Astrocyte of the cerebellum (primary cell): ENCODE measurements around the gene RAI14.

Experiments used
- DNase-seq: peaks from one replicate; pipeline ENCODE4 v3.0.0-alpha.2; 2011; ENCODE audit warnings: low read depth
- H3K4me3 ChIP-seq: 2 replicates; pipeline ENCODE4 v1.5.1; 2011; ENCODE audit warnings: mild to moderate bottlenecking, low read depth, low read length, moderate library complexity
- in situ Hi-C: cut with HindIII; loops from 2 replicates; pipeline ENCODE4 v1.10.0; 2017; ENCODE audit warnings: low sequenced_read_pairs
- TF ChIP-seq, protein P1 (sequence below): IDR thresholded peaks from 2 replicates; pipeline ENCODE4 v1.5.1; 2012; ENCODE audit warnings: low read length, low read depth, moderate library complexity, mild to moderate bottlenecking; ENCODE audit errors: missing control alignments

The RAI14 gene

DNA sequence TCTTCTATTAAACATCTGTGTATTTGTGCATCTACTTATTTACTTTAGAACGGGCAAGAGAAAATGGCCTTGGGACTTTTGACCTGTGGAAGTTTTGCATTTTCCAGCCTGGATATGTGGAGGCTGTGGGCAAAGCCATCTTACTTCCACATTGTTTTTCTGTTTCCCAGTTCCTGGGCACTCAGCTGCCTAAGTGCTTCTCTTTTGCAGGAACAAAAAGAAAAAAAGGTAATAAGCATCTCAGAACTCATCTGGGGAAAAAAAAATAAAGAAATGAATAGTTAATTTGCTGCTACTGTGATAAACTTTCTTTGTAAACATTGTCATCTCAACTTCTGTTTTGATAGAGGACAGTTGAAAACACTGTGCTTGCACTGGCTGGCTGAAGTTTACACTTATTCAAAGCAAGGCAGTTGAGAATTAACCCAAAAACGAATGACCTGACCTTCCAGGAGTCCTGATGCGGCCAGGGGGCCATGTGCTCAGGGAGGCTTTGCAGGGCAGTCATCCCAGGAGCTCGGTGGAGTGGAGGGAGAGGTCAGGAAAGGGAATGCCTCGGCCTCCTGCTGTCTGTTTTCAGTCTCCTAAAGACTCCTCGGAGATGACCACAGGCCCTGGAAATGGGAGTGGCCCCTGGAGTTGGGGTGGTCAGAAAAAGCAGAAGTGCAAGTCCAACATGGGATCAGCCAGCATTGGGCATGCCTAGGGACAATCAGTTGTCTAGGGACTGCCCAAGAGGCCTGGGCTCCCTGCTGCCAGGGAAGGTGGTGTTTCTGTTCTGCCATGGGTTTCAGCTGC is 75.5 kb downstream of the RAI14 start:
- DNase-seq, result no peak
- TF ChIP-seq, protein P1, sequence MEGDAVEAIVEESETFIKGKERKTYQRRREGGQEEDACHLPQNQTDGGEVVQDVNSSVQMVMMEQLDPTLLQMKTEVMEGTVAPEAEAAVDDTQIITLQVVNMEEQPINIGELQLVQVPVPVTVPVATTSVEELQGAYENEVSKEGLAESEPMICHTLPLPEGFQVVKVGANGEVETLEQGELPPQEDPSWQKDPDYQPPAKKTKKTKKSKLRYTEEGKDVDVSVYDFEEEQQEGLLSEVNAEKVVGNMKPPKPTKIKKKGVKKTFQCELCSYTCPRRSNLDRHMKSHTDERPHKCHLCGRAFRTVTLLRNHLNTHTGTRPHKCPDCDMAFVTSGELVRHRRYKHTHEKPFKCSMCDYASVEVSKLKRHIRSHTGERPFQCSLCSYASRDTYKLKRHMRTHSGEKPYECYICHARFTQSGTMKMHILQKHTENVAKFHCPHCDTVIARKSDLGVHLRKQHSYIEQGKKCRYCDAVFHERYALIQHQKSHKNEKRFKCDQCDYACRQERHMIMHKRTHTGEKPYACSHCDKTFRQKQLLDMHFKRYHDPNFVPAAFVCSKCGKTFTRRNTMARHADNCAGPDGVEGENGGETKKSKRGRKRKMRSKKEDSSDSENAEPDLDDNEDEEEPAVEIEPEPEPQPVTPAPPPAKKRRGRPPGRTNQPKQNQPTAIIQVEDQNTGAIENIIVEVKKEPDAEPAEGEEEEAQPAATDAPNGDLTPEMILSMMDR, result no peak
- no peak overlapping the region for H3K4me3 ChIP-seq
- in situ Hi-C loops, result no loop called here

DNA sequence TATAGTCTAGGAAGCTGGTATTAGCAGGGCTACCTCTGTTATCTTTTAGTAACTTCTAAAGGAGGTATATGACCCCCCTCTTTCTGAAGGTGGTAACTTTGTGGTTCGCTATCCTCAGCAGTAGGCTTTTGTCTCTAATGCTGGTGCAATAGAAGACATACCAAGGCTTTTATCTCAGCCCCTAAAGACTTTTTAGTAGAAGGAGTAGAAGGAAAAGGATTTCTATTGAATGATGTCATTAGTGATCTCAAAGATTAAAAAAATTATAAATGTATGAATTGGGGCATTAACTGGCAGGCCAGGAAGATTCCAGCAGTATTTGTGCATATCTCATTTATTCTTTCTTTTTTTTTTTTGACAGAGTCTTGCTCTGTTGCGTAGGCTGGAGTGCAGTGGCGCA is 78.2 kb downstream of the RAI14 start:
- no peak for DNase-seq
- TF ChIP-seq, protein P1, result no peak
- in situ Hi-C loops, result no loop called here
- no peak overlapping the region for H3K4me3 ChIP-seq

DNA sequence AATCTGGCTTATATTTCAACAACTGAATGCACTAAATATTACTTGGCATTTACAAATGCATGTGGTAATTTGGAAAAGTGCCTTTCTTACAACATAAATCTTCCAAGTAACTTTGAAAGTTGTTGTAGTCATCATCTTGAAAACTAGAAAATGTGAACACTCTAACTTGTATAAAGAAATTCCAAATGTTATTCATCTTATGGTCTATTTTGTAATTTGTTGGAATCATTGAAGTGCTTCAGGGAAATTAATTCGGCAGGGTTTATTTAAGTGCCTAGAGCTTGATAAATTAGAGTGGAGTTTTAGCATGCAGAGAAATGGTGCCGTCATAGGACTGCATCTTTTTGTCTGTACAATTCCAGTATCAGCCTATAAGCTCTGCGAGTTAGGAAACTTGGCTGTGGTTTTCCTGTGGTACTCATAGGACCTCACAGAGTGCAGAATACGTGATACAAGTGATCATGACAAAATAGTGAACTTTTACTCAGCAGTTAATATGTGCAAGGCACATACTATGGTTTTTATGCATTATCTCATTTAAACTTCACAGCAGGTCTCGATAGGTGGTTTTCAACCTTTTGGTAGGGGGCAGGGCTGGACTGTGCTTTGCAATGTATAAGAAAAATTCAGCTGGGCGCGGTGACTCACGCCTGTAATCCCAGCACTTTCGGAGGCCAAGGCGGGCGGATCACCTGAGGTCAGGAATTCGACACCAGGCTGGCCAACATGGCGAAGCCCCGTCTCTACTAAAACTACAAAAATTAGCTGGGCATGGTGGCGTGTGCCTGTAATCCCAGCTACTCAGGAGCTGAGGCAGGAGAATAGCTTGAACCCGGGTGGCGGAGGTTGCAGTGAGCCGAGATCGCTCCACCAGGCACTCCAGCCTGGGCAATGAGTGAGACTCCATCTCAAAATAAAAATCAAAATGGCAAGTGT is 79.6 kb downstream of the RAI14 start:
- in situ Hi-C loops, result no loop called here
- H3K4me3 ChIP-seq, result no peak overlapping the region
- TF ChIP-seq, protein P1, result no peak
- DNase-seq, result no peak

DNA sequence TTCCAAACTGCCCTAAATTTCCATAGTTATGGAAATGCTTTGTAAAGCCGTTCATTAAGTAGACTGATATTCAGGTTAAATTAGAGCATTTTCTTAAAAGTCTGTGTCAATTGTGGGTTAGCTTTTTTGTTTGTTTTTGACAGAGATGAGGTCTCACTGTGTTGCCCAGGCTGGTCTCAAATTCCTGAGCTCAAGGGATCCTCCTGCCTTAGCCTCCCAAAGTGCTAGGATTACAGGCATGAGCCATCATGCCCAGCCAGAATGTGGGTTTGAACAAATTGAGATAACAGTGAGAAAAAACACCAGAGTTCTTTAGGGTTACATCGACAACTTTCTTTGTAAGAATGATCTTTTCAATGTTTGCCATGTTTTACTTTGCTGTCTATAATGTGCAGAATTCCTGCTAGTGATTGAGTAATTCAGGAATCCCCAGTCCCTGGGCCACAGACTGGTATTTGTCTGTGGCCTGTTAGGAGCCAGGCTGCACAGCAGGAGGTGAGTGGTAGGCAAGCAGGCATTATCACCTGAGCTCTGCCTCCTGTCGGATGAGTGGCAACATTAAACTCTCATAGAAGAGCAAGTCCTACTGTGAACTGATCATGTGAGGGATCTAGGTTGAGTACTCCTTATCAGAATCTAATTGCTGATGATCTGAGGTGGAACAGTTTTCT is 80.5 kb downstream of the RAI14 start:
- in situ Hi-C loops, result no loop called here
- no peak for DNase-seq
- TF ChIP-seq, protein P1, result no peak
- H3K4me3 ChIP-seq, result no peak overlapping the region

DNA sequence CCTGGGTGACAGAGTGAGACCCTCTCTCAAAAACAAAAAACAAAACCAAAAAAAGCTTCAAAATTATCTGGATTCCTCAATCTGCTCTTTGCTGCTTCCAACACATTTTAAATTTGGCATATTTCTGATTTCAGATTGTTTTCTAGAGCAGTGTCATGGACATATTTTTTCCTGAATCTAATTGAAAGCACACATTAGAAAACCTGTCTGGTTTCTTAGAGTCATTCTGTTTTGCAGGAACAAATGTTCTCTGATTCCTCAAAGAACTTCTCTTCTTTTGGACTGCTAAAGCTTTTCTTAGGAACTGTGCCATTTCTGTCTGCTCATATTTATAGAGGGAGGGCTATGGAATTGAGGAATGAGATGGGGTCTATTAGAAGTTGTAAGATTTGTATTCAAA is 81.6 kb downstream of the RAI14 start:
- H3K4me3 ChIP-seq, result no peak overlapping the region
- in situ Hi-C loops, result no loop called here
- no peak for DNase-seq
- TF ChIP-seq, protein P1, result no peak

DNA sequence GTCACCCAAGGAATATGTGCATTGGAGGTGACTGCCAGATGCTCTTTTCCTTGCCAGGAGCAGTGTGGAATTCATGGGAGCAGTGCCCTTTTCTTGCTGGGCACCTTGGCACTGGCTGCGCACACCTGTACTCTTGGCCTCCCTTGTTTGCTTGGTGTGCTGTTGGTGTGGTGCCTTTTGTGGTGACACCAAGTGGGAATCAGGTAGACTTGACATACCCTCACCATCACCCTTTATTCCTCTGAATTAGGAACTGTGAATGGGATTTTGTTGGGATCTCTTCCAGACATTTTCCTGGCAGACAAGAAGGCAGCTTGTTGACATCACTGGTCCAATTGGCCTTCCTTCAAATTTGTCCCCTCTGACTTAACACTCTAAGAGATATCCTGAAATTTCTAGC is 82.3 kb downstream of the RAI14 start:
- no peak overlapping the region for H3K4me3 ChIP-seq
- TF ChIP-seq, protein P1, result no peak
- in situ Hi-C loops, result no loop called here
- no peak for DNase-seq
